Measurements from ENCODE around the gene OS9. TPM values are rescaled to one million over a fixed set of nuclear protein-coding genes. Genes with fewer than 3 reads are reported as not detected.
A peak's percentile ranks its signal among the peaks of the same experiment; 100 is the strongest.

Gene OS9
- total RNA-seq, 2 experiments from 2014 or later: 108 to 112 TPM

GRCh38 chr12:57767876-57768275 is 73.9 kb downstream of the OS9 start:
- intact Hi-C loops (cut with DNase I, micrococcal nuclease): no loop called here
- Histone ChIP-seq H3K36me3 (ENCODE audit: insufficient read depth, low read length) (peaks cover 9% of the 10 kb centered on the region), H3K4me3 (ENCODE audit: low read length) (no peak overlapping the region), H3K9me3 (ENCODE audit: control insufficient read depth in 1 of 2, insufficient read depth in 1 of 2, low read length in 2 of 2) (peaks cover 0 to 10% of the 10 kb centered on the region in 2 experiments), H3K27ac (ENCODE audit: low read depth in 1 of 2, low read length in 2 of 2) (no peak overlapping the region), H3K4me1 (ENCODE audit: insufficient read depth, low read length) (peaks cover 49% of the 10 kb centered on the region), H3K27me3 (ENCODE audit: control insufficient read depth in 1 of 2, insufficient read depth in 2 of 2, low read length in 2 of 2) (peaks cover 27 to 31% of the 10 kb centered on the region in 2 experiments)
- Mint-ChIP-seq H3K27ac (no peak overlapping the region), H3K9me3 (no peaks in the 10 kb centered on the region), H3K27me3 (peaks cover 35% of the 10 kb centered on the region), H3K36me3 (ENCODE audit: low read depth) (peaks cover 23% of the 10 kb centered on the region), H3K4me1 (ENCODE audit: low read depth) (peaks cover 50% of the 10 kb centered on the region), H3K4me3 (no peak overlapping the region)
- ChIA-PET CTCF (interaction anchor here (0.9 kb wide), 1 partner anchor 11 kb away, joined by 3 read pairs; no protein-coding TSS in a partner anchor), POLR2A (interaction anchor here (1.6 to 2.5 kb wide), 2 partner anchors 12 to 16 kb away, joined by 3 to 14 read pairs; partner anchors contain the start of gene CDK4)
- no peak for DNase-seq
- TF ChIP-seq CTCF (IDR thresholded peaks at IDR 0.05): no peak
- no peak for ATAC-seq (ENCODE audit: poor library complexity)

- no peak for ATAC-seq (ENCODE audit: poor library complexity)
- CTCF ChIA-PET: no interaction called here
- H3K4me1 Mint-ChIP-seq (ENCODE audit: low read depth): peaks cover 37% of the 10 kb centered on the region
Observed at GRCh38 chr12:57769594-57769993, 75.7 kb downstream of the OS9 start.

GRCh38 chr12:57770734-57771133 is 76.8 kb downstream of the OS9 start:
- intact Hi-C loops (cut with DNase I, micrococcal nuclease): loop anchor here (1.0 to 5.0 kb wide), 3 partner anchors 14 to 77 kb away; partner anchors contain the start of gene CTDSP2 (in 1 of the 2)
- Mint-ChIP-seq H3K27ac (peak overlapping the region; percentile 93), H3K27me3 (peaks cover 9% of the 10 kb centered on the region), H3K9me3 (no peaks in the 10 kb centered on the region), H3K4me1 (ENCODE audit: low read depth) (peaks cover 25% of the 10 kb centered on the region), H3K4me3 (no peak overlapping the region), H3K36me3 (ENCODE audit: low read depth) (peaks cover 23% of the 10 kb centered on the region)
- POLR2A ChIA-PET: no interaction called here
- Histone ChIP-seq H3K4me1 (ENCODE audit: insufficient read depth, low read length) (peaks cover 41% of the 10 kb centered on the region), H3K27ac (ENCODE audit: low read depth in 1 of 2, low read length in 2 of 2) (no peak overlapping the region), H3K4me3 (ENCODE audit: low read length) (no peak overlapping the region), H3K36me3 (ENCODE audit: insufficient read depth, low read length) (peaks cover 9% of the 10 kb centered on the region), H3K9me3 (ENCODE audit: control insufficient read depth in 1 of 2, insufficient read depth in 1 of 2, low read length in 2 of 2) (peaks cover 0 to 9% of the 10 kb centered on the region in 2 experiments), H3K27me3 (ENCODE audit: control insufficient read depth in 1 of 2, insufficient read depth in 2 of 2, low read length in 2 of 2) (peaks cover 12 to 20% of the 10 kb centered on the region in 2 experiments)
- CTCF ChIA-PET: interaction anchor here (0.8 to 2.3 kb wide), 2 partner anchors 12 to 14 kb away, joined by 3 to 9 read pairs; no protein-coding TSS in a partner anchor
- no peak for TF ChIP-seq CTCF (IDR thresholded peaks at IDR 0.05)
- DNase-seq (no peak), ATAC-seq (ENCODE audit: poor library complexity) (no peak)

More at GRCh38 chr12:57769594-57769993, 75.7 kb downstream of the OS9 start:
- H3K9me3 Mint-ChIP-seq: no peaks in the 10 kb centered on the region
- H3K27ac ChIP-seq (ENCODE audit: low read depth in 1 of 2, low read length in 2 of 2): no peak overlapping the region
- no peak overlapping the region for H3K4me3 ChIP-seq (ENCODE audit: low read length)
- POLR2A ChIA-PET: no interaction called here
- TF ChIP-seq CTCF (IDR thresholded peaks at IDR 0.05): no peak
- H3K9me3 ChIP-seq (ENCODE audit: control insufficient read depth in 1 of 2, insufficient read depth in 1 of 2, low read length in 2 of 2): peaks cover 0 to 10% of the 10 kb centered on the region in 2 experiments
- H3K27ac Mint-ChIP-seq: peak overlapping the region; percentile 6
- peaks cover 53% of the 10 kb centered on the region for H3K4me1 ChIP-seq (ENCODE audit: insufficient read depth, low read length)
- intact Hi-C loops (cut with DNase I, micrococcal nuclease): no loop called here
- peak overlapping the region; percentile 47 for H3K4me3 Mint-ChIP-seq
- H3K36me3 ChIP-seq (ENCODE audit: insufficient read depth, low read length): peaks cover 9% of the 10 kb centered on the region
- H3K27me3 ChIP-seq (ENCODE audit: control insufficient read depth in 1 of 2, insufficient read depth in 2 of 2, low read length in 2 of 2): peaks cover 23 to 26% of the 10 kb centered on the region in 2 experiments
- no peak for DNase-seq
- H3K36me3 Mint-ChIP-seq (ENCODE audit: low read depth): peaks cover 23% of the 10 kb centered on the region
- H3K27me3 Mint-ChIP-seq: peaks cover 18% of the 10 kb centered on the region

Small RNA genes within 50 kb of the gene (microRNA-seq; reads per million reads assigned to microRNA genes)
- gene MIR6759 (ENCODE audit: borderline microRNAs expressed, borderline replicate concordance): not detected

Other genes starting within 250 kb of the OS9 start
- gene INHBE, start 238.8 kb upstream of the OS9 start, total RNA-seq: not detected
- gene GLI1, start 234.3 kb upstream of the OS9 start, total RNA-seq: under 1 TPM; 0.31 to 0.85 TPM
- gene ARHGAP9, start 214.3 kb upstream of the OS9 start, total RNA-seq: 100 to 1,000 TPM; 354 to 370 TPM
- gene MARS1, start 206.1 kb upstream of the OS9 start, total RNA-seq: 100 to 1,000 TPM; 203 to 204 TPM
- gene DDIT3, start 173.6 kb upstream of the OS9 start, total RNA-seq: 100 to 1,000 TPM; 145 TPM
- 10 to 100 TPM; 72.4 to 74.7 TPM for gene MBD6, start 171.3 kb upstream of the OS9 start, total RNA-seq
- gene DCTN2, start 146.9 kb upstream of the OS9 start, total RNA-seq: 10 to 100 TPM; 39.6 TPM
- gene KIF5A, start 144.1 kb upstream of the OS9 start, total RNA-seq: under 1 TPM; 0.39 to 0.47 TPM
- gene PIP4K2C, start 102.9 kb upstream of the OS9 start, total RNA-seq: 10 to 100 TPM; 15.1 to 17.3 TPM
- 10 to 100 TPM; 28.6 to 29.4 TPM for gene DTX3, start 89.3 kb upstream of the OS9 start, total RNA-seq
- under 1 TPM; 0.25 to 0.27 TPM for gene ARHGEF25, start 82.7 kb upstream of the OS9 start, total RNA-seq
- not detected for gene B4GALNT1, start 60.9 kb upstream of the OS9 start, total RNA-seq
- gene AGAP2, start 44.6 kb downstream of the OS9 start, total RNA-seq: 10 to 100 TPM; 21.0 to 21.2 TPM
- gene TSPAN31, start 50.9 kb downstream of the OS9 start, total RNA-seq: 10 to 100 TPM; 10.3 to 10.7 TPM
- gene CDK4, start 58.2 kb downstream of the OS9 start, total RNA-seq: 10 to 100 TPM in 1 of 2 experiments, 1 to 10 TPM in 1; 8.7 to 10.8 TPM
- 10 to 100 TPM; 39.9 to 40.8 TPM for gene MARCHF9, start 61.0 kb downstream of the OS9 start, total RNA-seq
- 1 to 10 TPM; 1.0 to 1.4 TPM for gene CYP27B1, start 72.9 kb downstream of the OS9 start, total RNA-seq
- 10 to 100 TPM in 1 of 2 experiments, 1 to 10 TPM in 1; 9.3 to 12.0 TPM for gene METTL1, start 78.0 kb downstream of the OS9 start, total RNA-seq
- 1 to 10 TPM; 1.1 to 1.4 TPM for gene EEF1AKMT3, start 78.5 kb downstream of the OS9 start, total RNA-seq
- 10 to 100 TPM; 25.8 to 26.9 TPM for gene TSFM, start 88.7 kb downstream of the OS9 start, total RNA-seq
- 1 to 10 TPM in 1 of 2 experiments, under 1 TPM in 1; 0.60 to 1.2 TPM for gene AVIL, start 124.6 kb downstream of the OS9 start, total RNA-seq
- 10 to 100 TPM; 86.2 to 86.4 TPM for gene CTDSP2, start 152.6 kb downstream of the OS9 start, total RNA-seq
- gene ATP23, start 247.4 kb downstream of the OS9 start, total RNA-seq: 1 to 10 TPM; 5.3 to 5.6 TPM